NCI-H128 (cell line): ENCODE measurements around the gene STAG1.
"Not testable (repeated sequence)": the region's sequence is repeated elsewhere in the genome, so short reads cannot be mapped to it uniquely, and the experiment has no call there.

Source experiments
- DNase-seq: peaks from one replicate; lab custom pipeline; 2025; ENCODE audit not compliant: unreplicated experiment; lab: John Stamatoyannopoulos, UW

Gene STAG1

DNA sequence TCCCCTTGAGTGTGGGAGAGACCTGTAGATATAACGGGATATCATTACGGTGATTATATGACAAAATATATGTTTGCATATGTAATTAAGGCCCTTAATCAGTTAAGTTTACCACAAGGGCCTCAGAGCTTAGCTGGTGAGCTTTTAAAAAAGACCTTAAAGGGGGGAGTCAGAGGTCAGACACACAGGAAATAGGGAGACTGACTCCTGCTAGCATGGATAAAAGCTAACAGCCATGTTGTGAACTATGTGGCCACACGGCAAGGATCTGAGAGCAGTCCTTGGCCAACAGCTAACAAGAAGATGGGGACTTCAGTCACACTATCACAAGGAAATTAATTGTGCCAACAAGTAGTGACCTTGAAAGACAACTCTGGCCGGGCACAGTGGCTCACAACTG is 3.1 kb downstream of the STAG1 start:
- no peak for DNase-seq

DNA sequence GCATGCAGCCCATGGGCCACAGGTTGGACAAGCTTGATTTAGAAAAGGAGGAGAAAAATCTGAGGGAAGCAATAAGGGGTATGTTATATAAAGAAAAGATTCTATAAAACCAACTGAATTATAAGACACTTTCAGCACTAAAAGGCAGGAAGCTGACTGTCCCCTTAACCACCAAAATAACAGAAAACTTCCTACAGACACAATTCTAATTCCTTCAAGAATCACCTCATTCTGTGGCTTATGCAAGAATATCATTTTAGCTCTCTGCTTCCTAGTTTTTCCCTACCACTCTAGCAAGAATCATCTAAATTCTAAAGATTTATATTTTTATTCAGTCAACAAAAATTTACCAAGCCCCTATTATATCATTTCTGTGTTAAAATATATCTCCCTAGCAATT is 6.3 kb downstream of the STAG1 start:
- no peak for DNase-seq

DNA sequence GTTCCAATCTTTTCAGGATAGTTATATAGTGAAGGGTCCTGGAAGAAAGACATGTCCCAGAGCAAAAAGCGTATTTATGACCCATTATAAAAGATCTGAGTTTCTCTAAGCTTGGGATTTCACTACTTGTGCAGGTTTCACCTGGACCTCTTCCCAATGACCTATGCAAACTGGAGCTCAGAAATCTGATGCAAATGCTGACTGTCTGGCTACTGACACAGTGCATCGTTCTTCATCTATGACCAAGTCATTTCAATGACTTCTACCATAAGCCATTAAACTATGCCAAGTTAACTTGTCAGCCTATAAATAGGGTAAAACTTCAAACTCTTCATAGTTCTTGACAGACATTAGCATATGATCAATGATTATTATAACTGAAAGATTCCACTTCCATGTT is 11.1 kb downstream of the STAG1 start:
- no peak for DNase-seq

DNA sequence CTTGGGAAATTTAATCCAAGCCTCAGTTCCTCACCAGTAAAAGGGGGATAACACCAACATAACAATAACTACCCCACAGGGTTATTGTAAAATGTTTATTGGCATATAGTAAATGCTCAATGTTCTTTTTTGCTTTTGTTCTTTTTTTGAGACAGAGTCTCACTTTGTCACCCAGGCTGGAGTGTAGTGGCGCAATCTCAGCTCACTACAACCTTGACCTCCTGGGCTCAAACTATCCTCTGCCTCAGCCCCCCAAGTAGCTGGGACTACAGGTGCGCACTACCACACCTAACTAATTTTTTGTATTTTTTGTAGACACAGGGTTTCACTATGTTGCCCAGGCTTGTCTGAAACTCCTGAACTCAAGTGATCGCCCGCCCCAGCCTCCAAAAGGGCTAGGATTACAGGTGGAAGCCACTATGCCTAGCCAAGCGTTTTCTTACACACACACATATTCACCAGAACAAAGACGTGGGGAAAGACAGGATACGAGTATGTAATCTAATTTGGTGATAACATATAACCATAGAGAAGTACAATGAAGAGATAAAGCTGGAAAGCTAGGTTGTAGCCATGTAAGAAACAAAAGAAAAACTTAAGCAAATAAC is 11.7 kb downstream of the STAG1 start:
- DNase-seq = no peak

DNA sequence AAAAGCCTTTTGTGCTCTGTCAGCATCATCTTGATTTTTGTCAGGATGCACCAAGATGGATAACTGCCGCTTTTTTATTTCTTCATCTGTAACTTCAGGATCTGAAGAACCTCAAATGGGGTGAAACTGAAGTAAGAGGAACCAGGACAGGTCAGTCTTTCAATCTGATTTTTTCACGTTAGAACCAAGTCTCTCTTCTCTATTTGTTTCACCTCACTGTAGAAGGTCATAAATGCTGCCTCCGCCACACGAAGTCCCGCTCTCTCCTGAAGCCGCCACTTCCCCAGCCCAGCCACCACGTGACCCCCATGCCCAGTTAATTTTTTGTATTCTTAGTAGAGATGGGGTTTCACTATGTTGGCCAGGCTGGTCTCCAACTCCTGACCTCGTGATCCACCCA is 15.2 kb downstream of the STAG1 start:
- DNase-seq = not testable (repeated sequence)

DNA sequence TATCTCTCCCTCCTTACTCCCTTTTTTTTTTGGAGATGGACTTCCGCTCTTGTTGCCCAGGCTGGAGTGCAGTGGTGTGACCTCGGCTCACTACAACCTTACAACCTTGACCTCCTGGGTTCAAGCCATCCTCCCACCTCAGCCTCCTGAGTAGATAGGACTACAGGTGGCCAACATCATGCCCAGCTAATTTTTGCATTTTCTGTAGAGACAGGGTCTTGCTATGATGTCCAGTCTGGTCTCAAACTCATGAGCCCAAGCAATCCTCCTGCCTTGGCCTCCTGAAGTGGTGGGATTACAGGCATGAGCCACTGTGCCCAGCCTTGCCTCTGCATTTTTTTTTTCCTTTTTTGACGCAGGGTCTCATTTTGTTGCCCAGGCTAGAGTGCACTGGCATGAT is 17.1 kb downstream of the STAG1 start:
- no peak for DNase-seq

DNA sequence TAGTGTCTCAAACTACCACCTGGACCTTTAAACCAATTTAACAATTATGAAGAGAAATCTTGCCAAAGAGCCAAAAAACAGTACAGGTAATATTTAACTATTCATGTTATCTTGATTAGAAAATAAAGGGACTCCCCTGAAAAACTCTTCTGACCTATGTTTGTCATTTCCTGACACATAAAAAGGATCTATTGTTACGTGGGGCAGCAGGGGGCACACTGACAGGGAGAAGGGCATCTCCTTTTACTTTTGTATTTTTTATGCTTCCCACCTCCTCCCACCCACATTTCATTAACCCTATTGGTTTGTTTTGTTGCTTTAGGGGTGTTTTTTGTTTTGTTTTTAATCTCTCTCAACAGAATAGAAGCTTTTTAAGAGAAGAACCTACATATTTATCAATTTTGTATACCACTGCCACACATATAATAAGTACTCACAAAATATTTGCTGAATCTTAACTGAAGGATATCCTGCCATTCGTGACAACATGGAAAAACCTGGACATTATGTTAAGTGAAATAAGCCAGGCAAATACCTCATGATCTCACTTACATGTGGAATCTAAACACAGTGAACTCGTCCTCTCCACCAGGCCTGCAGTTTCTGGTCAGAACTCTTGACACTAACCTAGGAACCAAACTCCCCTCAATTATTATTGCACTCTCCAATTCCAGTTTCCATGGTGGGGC is 17.7 kb downstream of the STAG1 start:
- no peak for DNase-seq

DNA sequence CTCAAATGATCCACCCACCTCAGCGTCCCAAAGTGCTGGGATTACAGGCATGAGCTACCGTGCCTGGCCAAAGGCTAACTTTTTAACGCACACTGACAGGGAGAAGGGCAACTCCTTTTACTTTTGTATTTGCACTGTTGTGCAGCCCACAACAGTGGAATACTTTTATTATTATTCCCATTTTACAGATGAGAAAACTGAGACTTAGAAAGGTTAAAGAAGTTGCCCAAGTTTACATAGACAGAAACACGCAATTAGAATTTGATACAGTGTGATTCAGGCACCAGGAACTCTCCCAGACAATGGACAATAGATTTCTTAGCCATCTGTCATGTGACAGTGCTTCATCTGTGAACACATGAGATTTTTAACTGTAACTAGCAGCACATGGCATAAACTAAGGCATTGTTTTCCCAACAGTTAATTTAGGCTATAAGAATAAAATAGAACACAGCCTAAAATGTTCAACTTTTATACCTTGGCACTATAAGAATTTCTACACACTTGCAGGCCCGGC is 18.8 kb downstream of the STAG1 start:
- no peak for DNase-seq

DNA sequence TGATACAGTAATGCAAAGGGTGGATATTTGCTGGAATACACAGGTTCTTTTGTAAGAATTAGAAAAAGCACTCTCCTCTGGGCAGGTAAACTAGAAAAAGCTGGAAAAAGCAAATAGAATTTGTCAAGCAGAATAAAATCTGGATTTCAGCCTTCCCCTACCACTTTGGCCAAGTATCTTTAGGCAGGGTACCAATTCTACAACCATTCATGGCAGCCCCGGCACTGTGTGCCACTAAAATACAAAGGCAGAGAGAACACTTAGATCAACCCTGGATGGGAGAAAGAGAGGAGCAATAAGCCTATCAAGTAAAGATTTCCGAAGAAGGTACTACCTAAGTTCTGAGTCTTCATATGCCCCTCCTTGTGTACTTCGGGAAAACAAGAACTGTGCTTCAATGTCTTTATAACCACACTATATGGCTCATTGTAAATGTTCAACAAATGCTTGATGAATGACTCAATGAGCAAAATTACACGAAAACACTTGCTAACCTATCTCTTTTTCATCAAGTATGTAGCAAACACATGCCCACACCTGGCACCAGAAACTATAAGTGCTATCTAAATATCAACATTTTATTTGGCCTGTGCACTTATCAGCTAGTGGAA is 20.8 kb downstream of the STAG1 start:
- DNase-seq = no peak

DNA sequence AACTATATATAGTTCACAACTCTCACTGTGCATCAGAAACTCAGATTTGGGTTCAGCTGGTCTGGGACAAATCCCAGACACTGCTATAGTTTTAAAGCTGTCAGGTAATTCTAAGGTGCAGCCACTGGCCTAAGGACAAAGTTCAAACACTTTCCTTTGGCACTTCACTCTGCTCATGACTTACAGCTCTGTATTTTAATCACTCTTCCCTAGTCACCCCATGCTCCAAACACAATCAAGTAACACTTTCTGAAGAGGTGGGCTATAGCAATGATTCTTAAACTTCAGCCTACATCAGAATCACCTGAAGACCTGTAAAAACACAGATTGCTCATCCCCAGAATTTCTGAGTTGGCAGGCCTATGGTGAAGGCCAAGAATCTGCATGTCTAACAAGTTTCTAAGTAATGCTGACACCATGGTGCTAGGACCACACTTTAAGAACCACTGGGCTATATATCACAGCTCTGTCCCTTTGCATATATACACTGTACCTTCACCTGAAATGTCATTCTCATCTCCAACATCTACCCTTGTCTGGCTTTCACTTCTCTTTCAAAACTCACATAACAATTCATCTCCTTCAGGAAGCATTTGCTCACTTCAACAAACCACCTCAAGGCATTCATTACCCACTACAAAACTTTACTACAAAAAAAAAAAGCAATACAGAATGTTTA is 21.4 kb downstream of the STAG1 start:
- DNase-seq = no peak

DNA sequence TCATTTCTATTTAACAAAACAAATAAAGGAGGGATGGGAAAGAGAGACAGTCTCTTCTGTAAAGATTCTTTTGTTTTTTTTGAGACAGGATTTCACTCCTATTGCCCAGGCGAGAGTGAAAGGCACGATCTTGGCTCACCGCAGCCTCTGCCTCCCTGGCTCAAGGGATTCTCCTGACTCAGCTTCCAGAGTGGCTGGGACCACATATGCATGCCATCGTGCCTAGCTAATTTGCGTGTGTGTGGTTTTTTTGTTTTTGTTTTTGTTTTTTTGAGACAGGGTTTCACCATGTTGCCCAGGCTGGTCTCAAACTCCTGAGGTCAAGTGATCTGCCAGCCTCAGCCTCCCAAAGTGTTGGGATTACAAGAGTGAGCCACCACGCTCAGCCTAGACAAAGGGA is 23.3 kb downstream of the STAG1 start:
- DNase-seq = no peak

DNA sequence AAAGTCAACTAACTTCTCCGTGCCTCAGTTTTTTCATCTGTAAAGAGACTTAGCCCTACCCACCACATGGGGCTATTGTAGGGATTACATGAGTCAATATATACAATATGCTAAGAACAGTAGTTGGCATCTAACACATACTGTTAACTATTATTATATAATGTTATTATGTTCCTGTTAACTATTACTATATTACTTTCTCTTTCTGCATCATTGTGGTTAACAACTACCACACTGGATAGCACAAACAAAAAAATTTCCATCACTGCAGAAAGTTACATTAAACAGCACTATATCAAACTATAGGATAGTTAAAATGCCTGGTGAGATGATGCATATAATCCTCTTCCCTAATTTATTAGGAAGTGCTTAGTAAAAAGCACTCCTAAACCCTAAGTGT is 23.7 kb downstream of the STAG1 start:
- DNase-seq = no peak

DNA sequence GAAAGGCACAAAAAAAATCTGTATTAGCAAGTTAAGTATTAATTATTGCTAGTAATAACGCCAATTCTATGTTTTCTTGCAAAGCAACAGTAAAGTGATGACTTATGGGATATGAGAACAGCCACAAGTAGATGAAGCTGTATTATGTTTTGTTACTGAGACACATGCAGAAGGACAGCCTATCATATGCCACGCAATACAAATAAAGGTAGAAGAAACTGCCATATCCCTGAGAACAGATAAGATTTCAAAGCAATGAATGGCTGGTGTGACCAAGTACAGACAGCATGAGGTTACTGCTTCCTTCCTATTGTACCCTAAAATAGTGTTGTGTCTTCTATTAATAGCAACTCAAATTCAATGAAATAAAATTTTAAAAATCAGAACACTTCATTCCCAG is 26.7 kb downstream of the STAG1 start:
- no peak for DNase-seq

DNA sequence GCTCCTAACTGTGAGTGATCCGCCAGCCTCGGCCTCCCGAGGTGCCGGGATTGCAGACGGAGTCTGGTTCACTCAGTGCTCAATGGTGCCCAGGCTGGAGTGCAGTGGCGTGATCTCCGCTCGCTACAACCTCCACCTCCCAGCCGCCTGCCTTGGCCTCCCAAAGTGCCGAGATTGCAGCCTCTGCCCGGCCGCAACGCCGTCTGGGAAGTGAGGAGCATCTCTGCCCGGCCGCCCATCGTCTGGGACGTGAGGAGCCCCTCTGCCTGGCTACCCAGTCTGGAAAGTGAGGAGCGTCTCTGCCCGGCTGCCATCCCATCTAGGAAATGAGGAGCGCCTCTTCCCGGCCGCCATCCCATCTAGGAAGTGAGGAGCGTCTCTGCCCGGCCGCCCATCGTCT is 29.3 kb downstream of the STAG1 start:
- not testable (repeated sequence) for DNase-seq

DNA sequence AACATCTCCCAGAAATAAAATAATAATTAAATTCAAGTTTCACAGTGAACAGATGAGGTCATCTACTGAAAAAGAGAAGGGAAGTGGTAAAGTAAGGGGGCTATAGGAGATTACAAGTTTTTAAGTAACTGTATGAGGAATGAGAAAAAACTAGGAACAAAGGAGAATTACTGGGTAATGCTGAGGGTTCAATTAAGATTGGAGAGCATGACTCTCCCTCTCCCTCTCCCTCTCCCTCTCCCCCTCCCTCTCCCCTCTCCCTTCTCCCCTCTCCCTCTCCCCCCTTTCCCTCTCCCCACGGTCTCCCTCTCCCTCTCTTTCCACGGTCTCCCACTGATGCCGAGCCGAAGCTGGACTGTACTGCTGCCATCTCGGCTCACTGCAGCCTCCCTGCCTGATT is 29.8 kb downstream of the STAG1 start:
- DNase-seq = not testable (repeated sequence)

DNA sequence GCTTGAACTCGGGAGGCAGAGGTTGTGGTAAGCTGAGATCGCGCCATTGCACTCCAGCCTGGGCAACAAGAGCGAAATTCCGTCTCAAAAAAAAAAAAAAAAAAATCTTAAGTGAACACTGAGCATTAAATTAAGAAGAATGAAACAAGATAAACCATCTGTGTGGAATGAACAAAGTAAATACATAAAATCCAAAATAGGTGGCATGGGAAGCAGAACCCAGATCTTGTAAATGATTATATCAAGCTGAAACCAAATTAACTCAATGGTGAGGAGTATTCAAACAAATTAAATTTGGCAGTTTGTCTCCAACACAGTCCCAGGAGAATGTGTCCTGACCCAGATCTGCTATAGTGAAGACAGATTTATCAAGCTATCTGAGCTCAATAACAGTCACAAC is 32.1 kb downstream of the STAG1 start:
- DNase-seq = no peak

DNA sequence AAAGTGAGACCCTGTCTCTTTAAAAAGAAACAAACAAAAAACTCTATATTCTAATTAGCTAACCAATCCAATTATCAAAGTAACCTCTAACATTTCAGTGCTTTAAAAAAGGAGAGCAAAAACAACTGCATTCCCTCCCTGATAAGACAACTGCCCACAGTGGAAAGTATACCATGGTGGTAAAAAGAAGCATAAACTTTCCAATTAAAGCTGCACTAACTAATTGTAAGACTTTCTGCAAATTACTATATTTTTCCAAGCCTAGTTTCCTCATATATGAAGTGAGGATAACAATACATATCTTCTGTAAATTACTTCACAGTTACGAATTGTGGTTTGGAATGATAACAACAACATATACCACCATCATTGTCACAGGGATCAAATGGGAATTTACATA is 35.5 kb downstream of the STAG1 start:
- DNase-seq = no peak

DNA sequence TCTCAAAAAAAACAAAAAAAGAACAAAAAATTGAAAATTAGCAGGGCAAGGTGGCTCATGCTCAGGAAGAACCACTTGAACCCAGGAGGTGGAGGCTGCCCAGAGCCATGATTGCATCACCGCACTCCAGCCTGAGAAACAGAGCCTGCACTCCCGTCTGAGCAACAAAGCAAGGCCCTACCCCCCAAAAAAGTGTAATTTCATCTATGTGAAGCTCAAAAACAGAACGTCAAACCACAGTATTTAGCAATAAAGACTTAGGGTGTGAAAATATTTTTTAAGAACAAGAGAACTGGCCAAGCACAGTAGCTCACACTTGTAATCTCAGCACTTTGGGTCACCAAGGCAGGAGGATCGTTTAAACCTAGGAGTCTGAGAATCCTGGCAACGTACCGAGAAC is 38.2 kb downstream of the STAG1 start:
- DNase-seq = no peak

DNA sequence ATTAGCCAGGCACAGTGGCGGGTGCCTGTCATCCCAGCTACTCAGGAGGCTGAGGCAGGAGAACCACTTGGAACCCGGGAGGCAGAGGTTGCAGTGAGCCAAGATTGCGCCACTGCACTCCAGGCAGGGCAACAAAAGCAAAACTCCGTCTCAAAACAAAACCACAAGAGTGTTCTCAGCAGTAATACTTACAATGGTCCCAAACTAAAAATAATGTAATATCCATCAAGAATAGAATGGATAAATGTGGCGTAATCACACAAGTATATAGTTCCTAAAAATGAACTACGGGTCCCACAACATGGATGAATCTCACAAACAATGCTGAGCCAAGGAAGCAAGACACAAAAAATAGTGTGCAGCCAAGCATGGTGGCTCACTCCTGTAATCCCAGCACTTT is 39.2 kb downstream of the STAG1 start:
- no peak for DNase-seq

DNA sequence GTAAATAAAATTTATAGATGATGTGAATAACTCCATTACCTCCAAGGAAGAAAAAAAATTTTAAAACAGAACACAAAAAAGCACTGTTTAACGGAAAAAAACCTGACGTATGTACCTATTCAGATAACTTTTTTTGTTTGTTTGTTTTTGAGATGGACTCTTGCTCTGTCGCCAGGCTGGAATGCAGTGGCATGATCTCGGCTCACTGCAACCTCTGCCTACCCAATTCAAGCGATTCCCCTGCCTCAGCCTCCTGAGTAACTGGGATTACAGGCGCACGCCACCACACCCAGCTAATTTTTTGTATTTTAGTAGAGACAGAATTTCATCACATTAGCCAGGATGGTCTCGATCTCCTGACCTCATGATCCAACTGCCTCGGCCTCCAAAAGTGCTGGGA is 40.3 kb downstream of the STAG1 start:
- not testable (repeated sequence) for DNase-seq

DNA sequence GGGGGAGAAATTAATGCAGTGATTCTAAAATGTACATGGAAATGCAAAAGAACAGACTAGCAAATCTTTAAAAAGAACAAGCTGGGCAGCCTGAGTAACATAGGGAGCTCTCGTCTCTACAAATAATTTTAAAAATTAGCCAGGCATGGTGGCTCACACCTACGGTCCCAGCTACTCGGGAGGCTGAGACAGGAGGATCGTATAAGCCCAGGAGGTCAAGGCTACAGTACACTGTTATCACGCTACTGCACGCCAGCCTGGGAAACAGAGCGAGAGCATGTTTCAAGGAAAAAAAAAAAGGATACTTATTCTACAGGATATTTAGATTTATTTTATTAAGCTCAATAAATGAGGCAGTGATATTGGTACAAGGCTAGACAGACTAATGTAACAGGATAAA is 40.9 kb downstream of the STAG1 start:
- DNase-seq = no peak

DNA sequence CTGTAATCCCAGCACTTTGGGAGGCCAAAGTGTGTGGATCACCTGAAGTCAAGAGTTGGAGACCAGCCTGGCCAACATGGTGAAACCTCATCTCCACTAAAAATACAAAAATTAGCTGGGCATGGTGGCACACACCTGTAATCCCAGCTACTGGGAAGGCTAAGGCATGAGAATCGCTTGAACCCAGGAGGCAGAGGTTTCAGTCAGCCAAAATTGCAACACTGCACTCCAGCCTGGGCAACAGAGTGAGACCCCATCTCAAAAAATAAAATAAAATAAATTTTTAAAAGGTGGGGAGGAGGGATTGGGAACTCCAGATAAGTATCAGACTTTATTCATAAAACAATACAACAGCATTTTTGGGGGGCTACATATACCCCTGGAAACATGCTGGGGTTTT is 42.4 kb downstream of the STAG1 start:
- not testable (repeated sequence) for DNase-seq
